Epithelial cell of proximal tubule (primary cell): ENCODE measurements around the gene ELK4. TPM values are rescaled to one million over a fixed set of nuclear protein-coding genes. Genes with fewer than 3 reads are reported as not detected.

Experiments
- DNase-seq: peaks from one replicate; pipeline ENCODE4 v3.0.0-alpha.2; 2011; ENCODE audit warnings: low read depth
- H3K4me3 ChIP-seq: 2 replicates; pipeline ENCODE4 v1.5.1; 2011; ENCODE audit warnings: low read depth, mild to moderate bottlenecking, low read length
- total RNA-seq: library from RNA; depleted of rRNA; stranded (reverse); fragments of >200 nt; gene quantifications from 2 replicates; pipeline ENCODE4 v1.2.3, GENCODE V29; 2015
- TF ChIP-seq, protein P1 (sequence below): conservative IDR thresholded peaks from 2 replicates; pipeline ENCODE4 v1.5.1; 2012; ENCODE audit warnings: low read depth, mild to moderate bottlenecking, low read length

ELK4 gene
- total RNA-seq, 1 donor from 2014 or later = 12.8 TPM

DNA sequence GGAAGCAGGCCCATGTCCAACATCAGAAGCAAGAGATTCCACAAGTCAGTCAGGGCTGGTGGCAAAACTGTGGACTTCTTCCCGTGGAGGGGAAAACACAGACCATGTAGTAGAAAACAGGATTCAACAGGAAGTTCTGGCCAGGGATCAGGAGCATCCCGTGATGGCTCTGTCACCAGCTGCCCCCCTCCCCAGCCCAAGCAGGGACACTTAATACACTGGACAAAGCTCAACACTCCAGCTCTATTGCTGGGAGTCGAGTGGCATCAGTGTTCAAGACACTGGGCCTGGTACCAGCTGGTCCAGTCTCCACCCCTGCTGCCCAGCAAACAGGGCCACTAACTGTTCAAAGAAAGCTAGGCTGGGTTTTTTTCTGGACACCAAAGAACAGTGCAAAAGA lies 44.8 kb upstream of the ELK4 start:
- no peak overlapping the region for H3K4me3 ChIP-seq
- no peak for DNase-seq
- TF ChIP-seq, protein P1, sequence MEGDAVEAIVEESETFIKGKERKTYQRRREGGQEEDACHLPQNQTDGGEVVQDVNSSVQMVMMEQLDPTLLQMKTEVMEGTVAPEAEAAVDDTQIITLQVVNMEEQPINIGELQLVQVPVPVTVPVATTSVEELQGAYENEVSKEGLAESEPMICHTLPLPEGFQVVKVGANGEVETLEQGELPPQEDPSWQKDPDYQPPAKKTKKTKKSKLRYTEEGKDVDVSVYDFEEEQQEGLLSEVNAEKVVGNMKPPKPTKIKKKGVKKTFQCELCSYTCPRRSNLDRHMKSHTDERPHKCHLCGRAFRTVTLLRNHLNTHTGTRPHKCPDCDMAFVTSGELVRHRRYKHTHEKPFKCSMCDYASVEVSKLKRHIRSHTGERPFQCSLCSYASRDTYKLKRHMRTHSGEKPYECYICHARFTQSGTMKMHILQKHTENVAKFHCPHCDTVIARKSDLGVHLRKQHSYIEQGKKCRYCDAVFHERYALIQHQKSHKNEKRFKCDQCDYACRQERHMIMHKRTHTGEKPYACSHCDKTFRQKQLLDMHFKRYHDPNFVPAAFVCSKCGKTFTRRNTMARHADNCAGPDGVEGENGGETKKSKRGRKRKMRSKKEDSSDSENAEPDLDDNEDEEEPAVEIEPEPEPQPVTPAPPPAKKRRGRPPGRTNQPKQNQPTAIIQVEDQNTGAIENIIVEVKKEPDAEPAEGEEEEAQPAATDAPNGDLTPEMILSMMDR = no peak

DNA sequence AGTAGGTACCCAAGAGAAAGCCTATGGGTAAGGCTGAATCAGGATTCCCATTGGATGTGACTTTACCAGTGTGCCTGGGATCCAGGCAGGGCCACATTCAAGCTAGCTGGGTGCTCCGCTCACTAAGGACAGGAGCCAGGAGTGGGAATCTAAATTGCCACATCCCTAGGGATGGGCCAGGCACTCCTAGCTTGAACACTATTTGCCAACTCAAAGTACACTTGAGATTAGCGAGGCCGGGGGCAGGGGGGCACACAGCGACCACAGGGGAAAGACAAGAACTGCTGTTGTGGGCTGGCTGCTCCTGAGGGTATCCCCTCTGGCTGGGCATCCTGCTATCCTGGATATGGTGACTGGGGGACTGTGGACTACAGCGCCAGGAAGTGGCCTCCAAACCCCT lies 44.2 kb upstream of the ELK4 start:
- TF ChIP-seq, protein P1 = no peak
- H3K4me3 ChIP-seq = no peak overlapping the region
- no peak for DNase-seq

DNA sequence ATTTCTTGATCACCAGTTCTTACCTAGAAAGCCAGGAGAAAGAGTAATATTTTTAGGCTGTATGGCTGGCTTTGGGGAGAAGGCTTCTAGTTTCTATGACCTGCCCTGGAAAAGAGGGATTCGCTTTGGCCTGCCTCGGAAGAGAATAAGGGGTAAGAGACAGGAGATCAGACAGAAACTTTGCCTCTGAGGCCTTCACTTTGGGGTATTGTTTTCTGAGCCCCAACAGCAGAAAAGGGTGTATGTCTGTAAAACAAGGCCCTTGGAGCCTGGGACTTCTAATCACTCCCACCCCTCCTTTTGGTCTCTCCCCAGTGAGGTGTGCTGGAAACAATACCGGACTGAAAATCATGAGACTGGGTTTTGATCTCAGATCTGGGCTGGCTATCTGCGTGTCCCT lies 43.4 kb upstream of the ELK4 start:
- DNase-seq = no peak
- no peak overlapping the region for H3K4me3 ChIP-seq
- TF ChIP-seq, protein P1 = no peak

DNA sequence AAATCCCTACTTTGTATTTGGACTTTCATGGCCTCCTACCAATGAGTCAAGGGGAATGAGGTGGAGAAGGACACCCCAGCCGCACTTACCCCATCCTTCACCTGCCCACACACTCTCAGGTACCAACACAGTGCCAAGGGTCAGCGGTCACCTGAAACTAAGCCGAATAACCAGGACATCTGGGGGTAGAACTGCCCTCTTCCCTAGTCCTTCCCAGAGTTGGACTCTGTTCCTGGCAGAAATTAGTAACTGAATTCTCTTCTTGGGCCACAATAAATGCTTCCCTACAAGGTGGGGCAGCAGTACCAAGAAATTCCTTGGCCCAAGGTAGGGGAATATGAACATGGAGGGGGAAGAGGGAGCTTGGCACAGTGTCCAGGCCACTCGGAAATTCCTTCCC lies 41.2 kb upstream of the ELK4 start:
- DNase-seq = no peak
- TF ChIP-seq, protein P1 = no peak
- no peak overlapping the region for H3K4me3 ChIP-seq

DNA sequence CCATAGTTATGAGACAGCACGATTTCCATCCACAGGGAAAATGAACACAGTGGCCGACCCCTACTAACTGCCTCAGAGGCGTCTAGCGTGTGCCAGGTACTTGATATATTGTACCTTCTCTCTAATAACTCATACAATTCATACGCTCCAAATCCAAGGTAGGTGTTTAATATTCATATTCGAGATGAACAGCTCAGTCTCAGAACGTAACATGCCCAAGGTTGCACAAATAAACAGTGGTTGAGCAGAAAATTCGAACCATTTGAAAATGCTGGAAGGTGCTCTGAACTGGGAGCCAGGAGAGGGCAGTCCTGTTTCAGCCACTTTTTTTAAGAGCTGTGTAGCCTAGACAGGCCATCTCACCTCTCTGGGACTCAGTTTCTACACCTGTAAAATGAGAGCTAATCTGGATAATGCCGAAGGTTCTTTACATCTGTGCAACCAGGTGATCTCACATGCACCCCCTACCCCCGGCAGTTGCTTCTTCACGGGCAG lies 40.6 kb upstream of the ELK4 start:
- TF ChIP-seq, protein P1 = peak; percentile 48
- DNase-seq = no peak
- H3K4me3 ChIP-seq = no peak overlapping the region

DNA sequence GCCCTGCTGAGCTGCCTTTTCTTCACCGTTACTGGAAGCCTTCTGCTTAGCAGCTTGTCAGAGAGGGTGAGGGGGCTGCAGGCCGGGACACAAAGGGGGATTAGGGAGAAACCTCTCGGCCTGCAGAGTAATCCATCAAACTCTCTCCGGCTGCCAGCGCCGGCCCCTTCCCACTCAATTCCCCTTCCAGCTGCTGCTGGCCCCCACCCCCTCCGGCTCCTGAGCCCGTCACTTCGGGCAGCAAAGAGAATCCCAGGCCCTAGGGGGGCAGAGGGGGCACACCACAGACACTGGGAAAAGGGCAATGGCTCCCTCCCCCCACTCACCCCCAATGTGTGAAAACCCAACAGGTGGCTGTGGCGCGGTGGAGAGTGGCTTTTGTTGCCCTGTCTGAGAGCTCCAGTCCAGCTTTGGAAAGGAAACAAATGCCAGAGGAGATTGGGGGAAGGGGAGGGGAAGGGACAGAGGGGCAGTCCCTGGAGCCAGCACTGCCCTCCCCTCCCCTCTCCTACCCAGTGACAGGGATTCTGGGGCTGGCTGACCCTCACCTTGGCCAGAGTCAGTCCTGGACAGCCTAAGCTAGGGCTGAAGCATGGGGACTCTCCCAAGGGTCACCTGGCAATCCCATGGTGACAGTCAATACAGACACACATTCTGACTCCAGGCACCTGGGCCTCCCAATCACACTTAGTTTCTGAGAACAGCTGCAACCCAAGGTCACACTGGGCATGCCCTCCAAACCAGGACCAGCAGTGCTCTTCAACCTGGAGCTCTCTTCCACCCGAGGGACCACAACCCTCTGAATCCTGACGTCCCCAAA lies 39.0 kb upstream of the ELK4 start:
- H3K4me3 ChIP-seq = no peak overlapping the region
- no peak for DNase-seq
- TF ChIP-seq, protein P1 = no peak

DNA sequence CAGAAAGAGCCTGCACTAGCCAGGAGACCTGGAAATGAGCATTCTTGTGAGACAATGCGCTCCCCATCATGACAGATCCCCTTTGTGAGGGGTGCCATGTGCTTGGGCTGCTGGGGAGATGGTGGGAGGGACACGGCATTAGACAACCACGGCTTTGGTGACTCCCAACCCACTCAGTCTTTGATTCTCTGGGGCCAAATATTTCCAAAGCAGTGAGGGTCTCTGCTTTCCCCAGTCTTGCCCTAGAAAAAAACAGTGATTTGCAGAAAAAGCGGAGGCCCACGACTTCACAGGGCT lies 38.3 kb upstream of the ELK4 start:
- TF ChIP-seq, protein P1 = no peak
- no peak for DNase-seq
- H3K4me3 ChIP-seq = no peak overlapping the region
